Ascending aorta (tissue), 2 donors: ENCODE data around the gene SKI. TPM values are rescaled to one million over a fixed set of nuclear protein-coding genes. Genes with fewer than 3 reads are reported as not detected.
"Not testable (repeated sequence)": the region's sequence is repeated elsewhere in the genome, so short reads cannot be mapped to it uniquely, and the experiment has no call there.

ENCODE experiments used
- DNase-seq, 2 donors: peaks; one replicate each; pipeline ENCODE4 v3.0.0-alpha.2; 2019; ENCODE audit warnings: low spot score in 2 of 2
- H3K27ac ChIP-seq, 2 donors: fragments of 200-600 bp; sonication (generic); one replicate each; pipeline ENCODE4 v1.5.1; 2016 to 2017; ENCODE audit warnings: mild to moderate bottlenecking in 1 of 2
- H3K27me3 ChIP-seq: fragments of 200-600 bp; sonication (generic); one replicate; pipeline ENCODE4 v1.5.1; 2017
- H3K36me3 ChIP-seq, 2 donors: fragments of 200-600 bp; sonication (generic); one replicate each; pipeline ENCODE4 v1.5.1; 2016
- H3K4me1 ChIP-seq, 2 donors: fragments of 200-600 bp; sonication (generic); one replicate each; pipeline ENCODE4 v1.5.1; 2016 to 2017; ENCODE audit warnings: mild to moderate bottlenecking in 1 of 2
- H3K4me3 ChIP-seq, 2 donors: fragments of 200-600 bp; sonication (generic); one replicate each; pipeline ENCODE4 v1.5.1; 2016 to 2017; ENCODE audit warnings: mild to moderate bottlenecking in 1 of 2
- H3K9me3 ChIP-seq, 2 donors: fragments of 200-600 bp; sonication (generic); one replicate each; pipeline ENCODE4 v1.5.1; 2016
- CTCF ChIP-seq, 3 experiments: fragments of 200-600 bp in 2 of 3; fragments of 450-650 bp in 1 of 3; sonication (generic) in 2 of 3; IDR thresholded peaks; one replicate each; pipeline ENCODE4 v1.5.1; 2016 to 2019; ENCODE audit warnings: antibody characterized with exemption in 3 of 3, mild to moderate bottlenecking in 1 of 3, moderate library complexity in 1 of 3
- intact Hi-C: fragments of 100-400 bp; cut with DNase I; formaldehyde crosslinking; loops from one replicate; pipeline ENCODE4 v1.15.1; 2023
- total RNA-seq: library from RNA; depleted of rRNA; stranded (reverse); fragments of >200 nt; gene quantifications from one replicate; pipeline ENCODE4 v1.1.0, GENCODE V29; 2016

The SKI gene
- total RNA-seq, 1 donor from 2014 or later = 139 TPM

GRCh38 chr1:2240270-2241156, 12.4 kb downstream of the SKI start:
- intact Hi-C loops = no loop called here
- Histone ChIP-seq H3K4me3 (peak overlapping the region; percentile 24 to 78), H3K36me3 (peaks cover 0 to 4% of the 10 kb centered on the region in 2 donors), H3K27me3 (no peaks in the 10 kb centered on the region), H3K9me3 (no peaks in the 10 kb centered on the region), H3K4me1 (peaks cover 57 to 81% of the 10 kb centered on the region in 2 donors), H3K27ac (peak overlapping the region; percentile 85 to 93)
- TF ChIP-seq CTCF (IDR thresholded peaks at IDR 0.05) = no peak
- peak; percentile 47 to 90 for DNase-seq

- Histone ChIP-seq H3K36me3 (peaks cover 0 to 4% of the 10 kb centered on the region in 2 donors), H3K4me3 (no peak overlapping the region), H3K9me3 (no peaks in the 10 kb centered on the region), H3K27me3 (no peaks in the 10 kb centered on the region), H3K4me1 (peaks cover 55 to 81% of the 10 kb centered on the region in 2 donors), H3K27ac (peak overlapping the region; percentile 7 to 85)
- TF ChIP-seq CTCF (IDR thresholded peaks at IDR 0.05) = no peak
- intact Hi-C loops = no loop called here
- no peak for DNase-seq
Observed at GRCh38 chr1:2241820-2242219, 13.7 kb downstream of the SKI start.

DNA sequence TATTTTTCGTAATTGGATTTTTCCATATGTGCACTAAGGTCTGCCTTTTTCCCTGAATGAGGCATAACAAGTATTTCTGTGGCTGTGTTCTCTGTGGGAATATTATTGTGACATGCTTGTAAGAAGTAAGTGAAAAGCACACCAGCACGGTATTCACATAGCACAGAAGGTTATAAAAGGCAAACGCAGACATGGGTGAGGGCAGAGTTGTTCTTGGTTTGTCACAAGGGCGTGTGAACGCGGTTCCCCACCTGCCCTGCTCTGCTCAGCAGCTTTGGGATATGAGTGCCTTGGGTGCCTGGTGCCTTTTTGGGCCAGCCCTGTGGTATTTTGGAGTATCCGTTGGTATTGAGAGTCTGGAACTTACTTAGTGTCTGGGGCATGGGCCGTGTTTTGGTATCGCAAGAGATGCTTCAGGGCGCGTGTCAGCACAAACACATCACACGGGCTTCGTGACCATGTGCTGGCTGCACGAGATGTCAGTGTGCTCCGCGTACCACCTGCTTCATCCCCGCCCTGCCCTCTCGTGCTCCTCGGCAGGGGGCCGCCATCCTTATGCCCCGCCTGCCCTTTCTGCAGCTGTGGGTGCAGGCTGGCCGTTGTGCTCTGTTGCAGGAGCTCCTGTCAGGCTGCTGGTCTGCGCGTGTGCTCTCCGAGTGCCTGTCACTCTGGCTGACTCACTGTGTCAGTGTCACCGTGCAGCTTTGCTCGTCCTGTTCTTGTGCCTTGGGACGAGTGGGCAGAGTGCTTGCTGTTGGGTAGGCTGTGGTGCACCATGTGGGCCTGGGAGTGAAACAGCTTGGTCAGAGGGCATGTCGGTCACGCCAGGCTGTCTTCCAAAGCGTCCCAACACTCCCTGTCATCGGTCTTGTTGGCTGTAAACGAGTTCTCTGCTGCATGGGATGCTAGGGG, 15.0 kb downstream of the SKI start:
- no peak for TF ChIP-seq CTCF (IDR thresholded peaks at IDR 0.05)
- no peaks in the 10 kb centered on the region for H3K9me3 ChIP-seq
- peak overlapping the region in 1 of 2 donors; percentile 85 for H3K27ac ChIP-seq
- peak overlapping the region in 1 of 2 donors; percentile 27 for H3K4me3 ChIP-seq
- no peaks in the 10 kb centered on the region for H3K27me3 ChIP-seq
- peaks cover 52 to 81% of the 10 kb centered on the region in 2 donors for H3K4me1 ChIP-seq
- intact Hi-C loops = no loop called here
- no peak for DNase-seq
- H3K36me3 ChIP-seq = peaks cover 0 to 4% of the 10 kb centered on the region in 2 donors

- peak overlapping the region; percentile 6 to 37 for H3K27ac ChIP-seq
- intact Hi-C loops, DNase-seq, H3K36me3 ChIP-seq, H3K27me3 ChIP-seq, H3K9me3 ChIP-seq: not testable (repeated sequence)
- H3K4me3 ChIP-seq = peak overlapping the region in 1 of 2 donors; percentile 47
- H3K4me1 ChIP-seq = peaks cover 49 to 82% of the 10 kb centered on the region in 2 donors
Observed at GRCh38 chr1:2247045-2247394, 18.9 kb downstream of the SKI start.

DNA sequence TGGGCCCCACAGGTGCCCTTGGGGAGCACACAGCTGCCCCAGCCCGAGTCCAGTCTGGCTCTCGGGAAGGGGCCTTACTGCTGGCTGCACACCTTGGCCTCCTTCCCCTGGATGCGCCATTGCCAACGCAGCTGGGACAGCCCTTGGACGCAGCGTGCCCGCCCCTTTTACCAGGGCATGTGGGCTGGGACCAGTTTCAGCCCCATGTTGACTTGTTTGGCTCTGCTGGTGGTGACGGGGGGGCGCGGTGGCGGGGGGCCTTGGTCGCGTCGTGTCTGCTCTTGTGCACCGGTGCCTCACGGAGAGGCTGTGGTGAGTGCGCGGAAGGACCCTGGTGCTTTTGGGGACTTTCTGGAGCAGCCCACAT, 19.6 kb downstream of the SKI start:
- DNase-seq = no peak
- Histone ChIP-seq H3K9me3 (no peaks in the 10 kb centered on the region), H3K36me3 (no peaks in the 10 kb centered on the region), H3K4me3 (peak overlapping the region; percentile 24 to 47), H3K4me1 (peaks cover 49 to 82% of the 10 kb centered on the region in 2 donors), H3K27ac (peak overlapping the region; percentile 46 to 49), H3K27me3 (no peaks in the 10 kb centered on the region)
- no peak for TF ChIP-seq CTCF (IDR thresholded peaks at IDR 0.05)
- intact Hi-C loops = no loop called here
